ENCODE results near the gene CGNL1.

Gene CGNL1

GRCh38 chr15:57377478-57377847, 1.2 kb downstream of the CGNL1 start:
- TF ChIP-seq, protein P1, sequence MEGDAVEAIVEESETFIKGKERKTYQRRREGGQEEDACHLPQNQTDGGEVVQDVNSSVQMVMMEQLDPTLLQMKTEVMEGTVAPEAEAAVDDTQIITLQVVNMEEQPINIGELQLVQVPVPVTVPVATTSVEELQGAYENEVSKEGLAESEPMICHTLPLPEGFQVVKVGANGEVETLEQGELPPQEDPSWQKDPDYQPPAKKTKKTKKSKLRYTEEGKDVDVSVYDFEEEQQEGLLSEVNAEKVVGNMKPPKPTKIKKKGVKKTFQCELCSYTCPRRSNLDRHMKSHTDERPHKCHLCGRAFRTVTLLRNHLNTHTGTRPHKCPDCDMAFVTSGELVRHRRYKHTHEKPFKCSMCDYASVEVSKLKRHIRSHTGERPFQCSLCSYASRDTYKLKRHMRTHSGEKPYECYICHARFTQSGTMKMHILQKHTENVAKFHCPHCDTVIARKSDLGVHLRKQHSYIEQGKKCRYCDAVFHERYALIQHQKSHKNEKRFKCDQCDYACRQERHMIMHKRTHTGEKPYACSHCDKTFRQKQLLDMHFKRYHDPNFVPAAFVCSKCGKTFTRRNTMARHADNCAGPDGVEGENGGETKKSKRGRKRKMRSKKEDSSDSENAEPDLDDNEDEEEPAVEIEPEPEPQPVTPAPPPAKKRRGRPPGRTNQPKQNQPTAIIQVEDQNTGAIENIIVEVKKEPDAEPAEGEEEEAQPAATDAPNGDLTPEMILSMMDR (conservative IDR thresholded peaks at IDR 0.05) = peak; percentile 52
- TF ChIP-seq ZFX (IDR thresholded peaks at IDR 0.05) = no peak
- no peak overlapping the region for H3K27ac ChIP-seq

DNA sequence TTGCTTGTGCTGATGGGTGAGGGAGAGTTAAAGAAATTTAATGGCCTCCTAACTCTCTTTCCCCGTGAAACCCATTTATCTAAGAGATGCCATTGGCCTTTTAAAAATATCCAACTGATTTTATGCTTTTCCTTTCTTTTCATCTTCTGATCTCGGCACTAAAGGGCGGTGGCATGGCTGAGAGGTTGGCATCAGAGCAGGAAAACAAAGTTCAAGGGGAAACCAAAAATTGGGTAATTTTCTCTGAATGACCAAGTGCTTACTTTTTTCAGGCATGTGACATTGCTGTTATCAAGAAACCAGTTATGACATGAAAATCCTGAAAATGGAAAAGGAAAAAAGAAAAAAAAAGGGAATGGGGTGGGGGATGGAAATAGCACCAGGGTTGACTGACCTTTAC, 3.2 kb downstream of the CGNL1 start:
- H3K27ac ChIP-seq = no peak overlapping the region
- TF ChIP-seq, protein P1 (conservative IDR thresholded peaks at IDR 0.05) = no peak
- no peak for TF ChIP-seq ZFX (IDR thresholded peaks at IDR 0.05)

- H3K27ac ChIP-seq = no peak overlapping the region
These were observed 4.5 kb downstream of the CGNL1 start for GRCh38 chr15:57380854-57381253.

GRCh38 chr15:57382215-57382614, 5.9 kb downstream of the CGNL1 start:
- TF ChIP-seq, protein P1 (conservative IDR thresholded peaks at IDR 0.05) = no peak
- no peak for TF ChIP-seq ZFX (IDR thresholded peaks at IDR 0.05)
- H3K27ac ChIP-seq = no peak overlapping the region

More at GRCh38 chr15:57380854-57381253, 4.5 kb downstream of the CGNL1 start:
- TF ChIP-seq ZFX (IDR thresholded peaks at IDR 0.05) = no peak
- TF ChIP-seq, protein P1 (conservative IDR thresholded peaks at IDR 0.05) = no peak

- H3K27ac ChIP-seq = no peak overlapping the region
- TF ChIP-seq, protein P1 (conservative IDR thresholded peaks at IDR 0.05) = no peak
- no peak for TF ChIP-seq ZFX (IDR thresholded peaks at IDR 0.05)
These were observed 6.7 kb downstream of the CGNL1 start for GRCh38 chr15:57382969-57383368.

GRCh38 chr15:57384024-57384423, 7.7 kb downstream of the CGNL1 start:
- H3K27ac ChIP-seq = no peak overlapping the region
- no peak for TF ChIP-seq ZFX (IDR thresholded peaks at IDR 0.05)
- TF ChIP-seq, protein P1 (conservative IDR thresholded peaks at IDR 0.05) = no peak

DNA sequence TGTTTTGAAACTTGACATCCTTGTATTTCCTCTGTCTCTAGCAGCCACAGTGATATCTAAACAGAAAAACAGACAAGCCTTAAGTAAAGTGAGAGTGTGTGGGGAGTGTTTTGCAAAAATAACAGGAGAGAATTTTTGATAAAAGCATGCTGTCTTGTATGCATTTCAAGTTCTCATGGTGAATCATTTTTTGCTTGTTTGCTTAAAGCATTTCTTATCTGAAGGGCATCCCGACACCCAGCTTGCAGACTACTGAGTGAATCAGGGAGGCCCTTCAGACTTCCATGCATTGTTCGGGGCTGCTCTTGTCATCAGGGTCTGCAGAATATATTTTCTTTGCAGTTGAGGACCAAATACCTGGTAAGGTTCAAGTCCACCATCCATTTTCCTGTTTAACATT, 8.5 kb downstream of the CGNL1 start:
- no peak for TF ChIP-seq ZFX (IDR thresholded peaks at IDR 0.05)
- TF ChIP-seq, protein P1 (conservative IDR thresholded peaks at IDR 0.05) = no peak
- H3K27ac ChIP-seq = no peak overlapping the region

All from C4-2B (cell line).